Measurements from ENCODE around the gene PCOLCE2.
"Not testable (repeated sequence)": the region's sequence is repeated elsewhere in the genome, so short reads cannot be mapped to it uniquely, and the experiment has no call there.

Gene PCOLCE2

GRCh38 chr3:142875583-142876207 lies 13.2 kb downstream of the PCOLCE2 start:
- TF ChIP-seq, protein P1, sequence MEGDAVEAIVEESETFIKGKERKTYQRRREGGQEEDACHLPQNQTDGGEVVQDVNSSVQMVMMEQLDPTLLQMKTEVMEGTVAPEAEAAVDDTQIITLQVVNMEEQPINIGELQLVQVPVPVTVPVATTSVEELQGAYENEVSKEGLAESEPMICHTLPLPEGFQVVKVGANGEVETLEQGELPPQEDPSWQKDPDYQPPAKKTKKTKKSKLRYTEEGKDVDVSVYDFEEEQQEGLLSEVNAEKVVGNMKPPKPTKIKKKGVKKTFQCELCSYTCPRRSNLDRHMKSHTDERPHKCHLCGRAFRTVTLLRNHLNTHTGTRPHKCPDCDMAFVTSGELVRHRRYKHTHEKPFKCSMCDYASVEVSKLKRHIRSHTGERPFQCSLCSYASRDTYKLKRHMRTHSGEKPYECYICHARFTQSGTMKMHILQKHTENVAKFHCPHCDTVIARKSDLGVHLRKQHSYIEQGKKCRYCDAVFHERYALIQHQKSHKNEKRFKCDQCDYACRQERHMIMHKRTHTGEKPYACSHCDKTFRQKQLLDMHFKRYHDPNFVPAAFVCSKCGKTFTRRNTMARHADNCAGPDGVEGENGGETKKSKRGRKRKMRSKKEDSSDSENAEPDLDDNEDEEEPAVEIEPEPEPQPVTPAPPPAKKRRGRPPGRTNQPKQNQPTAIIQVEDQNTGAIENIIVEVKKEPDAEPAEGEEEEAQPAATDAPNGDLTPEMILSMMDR (IDR thresholded peaks at IDR 0.05; ENCODE audit: borderline replicate concordance, control extremely low read depth, extremely low read depth, insufficient read depth, missing control alignments), result no peak
- in situ Hi-C loops (cut with MboI; ENCODE audit: low sequenced_read_pairs, unreplicated experiment), result no loop called here
- no peak for DNase-seq (ENCODE audit: low spot score)

GRCh38 chr3:142875099-142875498 lies 13.8 kb downstream of the PCOLCE2 start:
- DNase-seq (ENCODE audit: low spot score), result no peak

GRCh38 chr3:142868382-142868781 lies 20.5 kb downstream of the PCOLCE2 start:
- in situ Hi-C loops (cut with MboI; ENCODE audit: low sequenced_read_pairs, unreplicated experiment), result not testable (repeated sequence)

More at GRCh38 chr3:142875099-142875498, 13.8 kb downstream of the PCOLCE2 start:
- in situ Hi-C loops (cut with MboI; ENCODE audit: low sequenced_read_pairs, unreplicated experiment), result no loop called here
- TF ChIP-seq, protein P1 (IDR thresholded peaks at IDR 0.05; ENCODE audit: borderline replicate concordance, control extremely low read depth, extremely low read depth, insufficient read depth, missing control alignments), result no peak

DNA sequence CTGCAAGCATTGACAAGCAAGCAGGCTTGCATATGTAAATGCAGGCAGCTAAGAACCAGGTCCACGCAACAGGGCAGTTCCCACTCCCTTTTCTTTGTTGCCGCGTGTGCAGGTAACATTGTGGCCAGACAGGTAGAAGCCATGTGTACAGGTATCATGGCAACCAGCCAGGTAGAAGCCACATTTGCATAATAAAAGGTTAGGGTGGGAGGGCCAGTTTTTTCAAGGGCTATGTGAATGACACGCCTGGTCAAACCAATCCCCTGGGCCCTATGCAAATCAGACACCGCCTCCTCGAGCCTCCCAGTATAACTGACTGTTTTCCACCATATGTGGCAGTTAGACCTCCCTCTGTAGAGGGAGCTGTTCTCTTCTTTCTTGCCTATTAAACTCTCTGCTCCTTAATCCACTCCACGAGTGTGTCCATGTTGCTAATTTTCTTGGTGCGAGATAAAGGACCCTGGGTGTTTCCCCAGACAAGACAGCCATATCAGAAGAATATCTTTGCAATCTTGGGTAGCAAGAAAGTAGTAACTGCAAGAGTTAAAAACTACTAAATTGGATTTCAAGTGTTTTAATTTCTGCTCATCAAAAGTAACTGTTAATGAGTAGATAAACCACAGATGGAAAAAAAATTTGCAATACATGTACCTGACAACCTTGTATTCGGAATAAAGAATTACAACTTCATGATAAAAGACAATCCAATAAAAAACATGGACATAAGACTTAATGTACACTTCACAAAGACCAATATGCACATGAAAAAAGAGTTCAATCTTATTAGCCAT lies 21.8 kb downstream of the PCOLCE2 start:
- in situ Hi-C loops (cut with MboI; ENCODE audit: low sequenced_read_pairs, unreplicated experiment), result no loop called here
- TF ChIP-seq, protein P1 (IDR thresholded peaks at IDR 0.05; ENCODE audit: borderline replicate concordance, control extremely low read depth, extremely low read depth, insufficient read depth, missing control alignments), result no peak
- DNase-seq (ENCODE audit: low spot score), result no peak

More at GRCh38 chr3:142868382-142868781, 20.5 kb downstream of the PCOLCE2 start:
- not testable (repeated sequence) for DNase-seq (ENCODE audit: low spot score)

DNA sequence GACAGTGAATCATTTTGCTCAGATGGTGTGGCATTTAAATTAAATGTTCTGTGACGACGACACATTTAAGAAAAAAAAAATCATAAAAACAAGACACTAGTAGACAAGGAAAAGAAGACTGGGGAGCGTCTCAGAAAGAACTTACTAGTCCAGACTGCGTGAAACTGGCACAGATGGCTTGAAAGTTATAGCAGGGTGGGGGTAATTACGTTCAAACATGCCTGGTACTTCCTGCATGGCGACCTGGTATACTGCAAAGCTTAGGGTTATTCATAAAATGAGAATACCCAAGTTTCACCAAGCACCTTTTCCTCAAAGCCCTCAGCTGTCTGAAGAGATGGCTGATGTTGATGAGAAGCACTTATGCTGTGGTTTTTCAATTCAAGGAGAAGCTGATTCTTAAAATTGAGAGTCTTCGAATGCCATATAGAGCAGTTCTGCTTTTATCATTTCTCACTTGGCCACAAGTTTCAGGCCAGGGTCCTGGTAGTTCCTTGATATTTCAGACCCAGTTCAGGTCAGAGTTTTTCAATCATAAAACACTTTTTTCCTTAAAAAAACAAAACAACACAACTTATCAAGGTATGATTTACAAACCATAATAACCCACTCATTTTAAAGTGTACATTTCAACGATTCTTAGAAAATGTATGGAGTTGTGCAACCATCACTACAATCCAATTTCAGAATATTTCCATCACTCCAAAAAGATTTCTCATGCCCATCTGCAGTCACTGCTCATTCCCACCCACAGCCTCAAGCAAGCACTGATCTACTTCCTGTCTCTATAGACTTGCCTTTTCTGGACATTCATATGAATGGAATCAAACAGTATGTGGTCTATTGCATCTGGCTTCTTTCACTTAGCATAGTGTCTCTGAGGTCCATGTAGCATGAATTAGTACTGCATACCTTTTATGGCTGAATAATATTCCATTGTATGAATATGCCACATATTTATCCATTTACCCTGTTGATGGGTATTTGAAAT lies 24.7 kb downstream of the PCOLCE2 start:
- TF ChIP-seq, protein P1 (IDR thresholded peaks at IDR 0.05; ENCODE audit: borderline replicate concordance, control extremely low read depth, extremely low read depth, insufficient read depth, missing control alignments), result no peak

DNA sequence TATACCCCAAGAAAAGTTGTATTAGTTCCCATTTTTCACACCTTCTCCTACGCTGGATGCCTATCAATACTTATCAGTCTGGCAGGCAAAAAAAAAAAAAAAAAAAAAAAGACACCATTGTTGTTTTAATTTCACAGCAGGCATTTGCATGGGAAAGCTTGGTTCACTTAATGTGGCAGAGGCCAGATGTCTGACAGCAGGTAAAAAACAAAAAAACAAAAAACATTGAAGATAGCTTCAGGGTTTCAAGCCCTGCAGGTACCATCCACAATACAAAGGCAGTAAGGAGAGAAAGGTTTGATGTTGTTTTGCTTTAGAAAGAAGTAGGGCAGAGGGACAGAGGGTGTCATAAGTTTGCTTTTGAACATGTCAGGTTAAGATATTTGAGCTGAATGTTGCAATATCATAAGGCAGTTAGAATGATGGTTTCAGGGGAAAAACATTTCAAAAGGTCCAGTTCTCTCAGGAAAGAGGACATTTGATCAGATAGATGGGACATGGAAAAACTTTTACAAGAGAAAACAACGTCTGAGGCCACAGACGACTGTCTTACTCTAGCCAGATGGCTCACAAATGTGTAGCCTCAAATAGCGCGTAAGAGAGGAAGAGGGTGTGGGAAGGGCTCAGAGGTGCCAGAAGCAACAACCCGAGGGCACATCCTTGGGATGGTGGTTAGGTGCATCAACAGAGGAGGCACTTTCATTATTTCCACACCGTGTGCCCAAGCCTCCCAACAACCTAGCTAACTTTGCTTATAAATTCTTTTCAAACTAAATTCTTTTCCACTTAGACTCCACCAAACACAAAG lies 25.7 kb downstream of the PCOLCE2 start:
- TF ChIP-seq, protein P1 (IDR thresholded peaks at IDR 0.05; ENCODE audit: borderline replicate concordance, control extremely low read depth, extremely low read depth, insufficient read depth, missing control alignments), result no peak
- in situ Hi-C loops (cut with MboI; ENCODE audit: low sequenced_read_pairs, unreplicated experiment), result no loop called here
- no peak for DNase-seq (ENCODE audit: low spot score)

More for the DNA sequence above, 24.7 kb downstream of the PCOLCE2 start:
- in situ Hi-C loops (cut with MboI; ENCODE audit: low sequenced_read_pairs, unreplicated experiment), result no loop called here
- DNase-seq (ENCODE audit: low spot score), result no peak
